ENCODE measurements around the gene OR2J3. TPM values are rescaled to one million over a fixed set of nuclear protein-coding genes. Genes with fewer than 3 reads are reported as not detected.
"Not testable (repeated sequence)": the region's sequence is repeated elsewhere in the genome, so short reads cannot be mapped to it uniquely, and the experiment has no call there.

Gene OR2J3
- not detected in 2 replicates for total RNA-seq

DNA sequence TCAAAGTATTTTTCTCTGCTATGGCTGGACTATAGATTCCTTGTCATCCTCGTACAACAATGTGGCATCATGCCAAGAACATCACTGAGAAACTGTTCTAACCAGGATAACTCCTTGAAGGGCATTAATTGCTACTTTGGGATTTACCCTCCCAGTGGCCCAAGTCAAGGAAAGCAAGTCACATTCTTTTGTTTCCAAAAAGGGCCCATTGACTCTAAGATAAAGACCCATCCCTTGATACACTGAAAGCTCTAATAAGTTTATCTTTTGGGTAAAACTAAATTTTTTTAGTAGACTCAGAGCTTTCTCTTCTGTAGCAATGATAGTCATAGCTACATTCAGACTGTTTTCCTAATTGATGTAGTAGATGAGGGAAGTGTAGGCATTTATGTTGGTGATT, at the start of gene OR2J3:
OR2J3 (plus strand) TSS at position 301 of the 400 bp plus-strand sequence. CDS start 3,833 bp downstream, outside the sequence.
- DNase-seq (ENCODE audit: low read depth) = no peak

GRCh38 chr6:29071831-29072723, 35.8 kb upstream of the OR2J3 start:
- peak; percentile 18 for DNase-seq (ENCODE audit: low read depth)

- no peak for DNase-seq (ENCODE audit: low read depth)
These were observed 28.7 kb upstream of the OR2J3 start for GRCh38 chr6:29079203-29079602.

- no peak for DNase-seq (ENCODE audit: low read depth)
These were observed 26.5 kb upstream of the OR2J3 start for GRCh38 chr6:29081312-29081711.

DNA sequence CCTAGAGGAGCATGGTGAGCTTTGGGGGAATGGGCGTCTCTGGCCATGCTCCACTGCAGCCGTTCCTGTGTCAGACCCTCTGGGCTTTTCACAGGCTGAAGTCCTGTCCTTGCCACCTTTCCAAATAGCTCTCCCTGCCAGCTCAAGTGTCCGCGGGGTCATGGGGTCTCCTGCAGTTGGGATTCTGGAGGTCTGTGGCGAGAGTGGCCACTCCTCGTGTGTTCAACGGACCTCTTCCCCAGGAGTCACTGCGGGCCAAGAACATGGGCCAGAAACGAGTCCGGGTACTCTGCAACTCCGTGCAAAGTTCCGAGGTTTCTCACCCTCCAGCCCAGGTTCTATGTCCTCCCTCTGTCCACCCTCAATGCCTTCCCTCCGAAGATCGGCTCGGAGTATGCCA, 25.4 kb upstream of the OR2J3 start:
- no peak for DNase-seq (ENCODE audit: low read depth)

DNA sequence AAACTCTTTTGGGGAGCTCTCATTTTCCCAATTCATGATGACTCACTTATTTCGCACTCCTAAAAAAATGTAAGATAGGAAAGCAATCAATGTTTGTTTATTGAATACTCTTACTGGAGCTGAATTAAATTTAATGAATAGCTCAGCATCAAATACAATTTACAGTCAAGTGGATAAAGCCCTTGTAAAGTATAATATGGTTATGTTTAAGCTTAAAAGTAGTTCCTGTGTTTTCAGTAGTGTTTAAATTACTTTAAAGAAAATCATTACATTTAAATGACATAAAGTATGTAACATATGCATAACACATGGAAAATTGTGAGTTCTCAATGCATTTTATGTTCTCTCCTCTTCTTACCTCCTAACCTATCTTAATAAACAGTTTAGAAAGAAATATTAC, 20.6 kb upstream of the OR2J3 start, which contains the start of gene OR2B3:
OR2B3 (minus strand) TSS at position 101 of the 400 bp plus-strand sequence; CDS start at position 36, 65 bp downstream.
- no peak for DNase-seq (ENCODE audit: low read depth)

GRCh38 chr6:29092957-29093356, 14.9 kb upstream of the OR2J3 start:
- no peak for DNase-seq (ENCODE audit: low read depth)

- DNase-seq (ENCODE audit: low read depth) = no peak
These were observed 10.1 kb upstream of the OR2J3 start for GRCh38 chr6:29097803-29098202.

DNA sequence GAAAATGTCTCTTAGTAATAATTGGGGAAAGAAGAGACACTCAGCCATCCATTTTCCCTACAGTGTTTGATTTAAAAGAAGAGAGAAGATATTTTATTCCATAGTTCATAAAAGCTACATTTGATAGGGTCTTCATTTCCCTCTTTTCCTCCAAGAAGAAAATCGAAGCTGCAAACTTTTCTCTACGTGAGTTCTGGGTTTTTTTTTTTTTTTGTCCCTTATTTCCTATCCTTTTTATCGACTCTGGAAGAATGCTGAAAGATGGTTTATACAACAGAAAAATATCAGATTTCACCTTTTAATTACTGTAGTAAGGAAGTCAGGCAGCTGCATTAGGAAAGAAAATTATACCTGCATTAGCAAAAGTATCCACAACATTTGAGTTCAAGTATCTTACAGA, 8.7 kb upstream of the OR2J3 start, which contains the start of gene OR2J1:
OR2J1 (plus strand) TSS at position 301 of the 400 bp plus-strand sequence. CDS start 1,453 bp downstream, outside the sequence.
- no peak for DNase-seq (ENCODE audit: low read depth)

- DNase-seq (ENCODE audit: low read depth) = no peak
These were observed 4.3 kb downstream of the OR2J3 start for GRCh38 chr6:29112135-29112534.

DNA sequence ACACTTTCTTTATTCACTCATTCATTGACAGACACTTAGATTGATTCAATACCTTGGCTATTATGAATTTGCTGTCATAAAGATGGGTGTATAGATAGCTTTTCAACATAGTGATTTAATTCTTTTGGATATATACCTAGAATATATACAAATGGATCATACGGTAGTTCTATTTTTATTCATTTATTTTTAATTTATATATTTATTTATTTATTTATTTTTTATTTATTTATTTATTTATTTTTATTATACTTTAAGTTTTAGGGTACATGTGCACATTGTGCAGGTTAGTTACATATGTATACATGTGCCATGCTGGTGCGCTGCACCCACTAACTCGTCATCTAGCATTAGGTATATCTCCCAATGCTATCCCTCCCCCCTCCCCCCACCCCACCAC, 7.1 kb downstream of the OR2J3 start:
- DNase-seq (ENCODE audit: low read depth) = not testable (repeated sequence)

GRCh38 chr6:29129326-29130012, 21.6 kb downstream of the OR2J3 start:
- DNase-seq (ENCODE audit: low read depth) = no peak

- no peak for DNase-seq (ENCODE audit: low read depth)
These were observed 22.8 kb downstream of the OR2J3 start for GRCh38 chr6:29130644-29131043.

GRCh38 chr6:29131691-29132090, 23.8 kb downstream of the OR2J3 start:
- DNase-seq (ENCODE audit: low read depth) = no peak

DNA sequence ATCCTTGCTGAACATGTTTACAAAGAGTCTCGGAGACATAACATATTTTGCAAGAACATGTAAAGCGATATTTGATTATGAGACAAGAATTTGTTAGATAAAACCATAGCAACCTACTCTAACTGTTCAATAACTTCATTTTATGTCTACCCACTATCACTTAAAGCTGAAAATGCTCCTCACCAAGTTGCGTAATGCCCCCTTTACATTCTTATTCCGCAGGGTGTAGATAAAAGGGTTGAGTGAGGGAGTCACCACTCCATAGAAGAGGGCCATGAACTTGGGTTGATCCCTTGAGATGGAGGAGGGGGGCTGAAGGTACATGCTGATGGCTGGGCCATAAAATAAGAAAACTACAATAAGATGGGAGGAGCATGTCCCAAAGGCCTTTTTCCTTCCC, 29.9 kb downstream of the OR2J3 start:
- no peak for DNase-seq (ENCODE audit: low read depth)

DNA sequence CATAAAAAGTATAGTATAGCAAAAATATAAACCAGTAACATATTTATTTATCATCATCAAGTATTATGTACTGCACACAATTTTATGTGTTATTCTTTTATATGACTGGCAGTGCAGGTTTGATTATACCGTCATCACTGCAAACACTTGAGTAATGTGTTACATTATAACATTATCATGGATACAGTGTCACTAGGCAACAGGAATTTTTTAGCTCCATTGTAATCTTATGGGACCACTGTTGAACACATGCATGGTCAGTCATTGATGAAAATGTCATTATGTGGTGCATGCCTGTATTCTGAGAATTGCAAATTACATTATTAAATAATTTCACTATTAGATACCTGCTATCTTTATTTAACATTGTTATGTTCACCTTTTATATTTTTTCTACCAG, 33.7 kb downstream of the OR2J3 start:
- no peak for DNase-seq (ENCODE audit: low read depth)

- DNase-seq (ENCODE audit: low read depth) = no peak
These were observed 34.5 kb downstream of the OR2J3 start for GRCh38 chr6:29142309-29142708.

DNA sequence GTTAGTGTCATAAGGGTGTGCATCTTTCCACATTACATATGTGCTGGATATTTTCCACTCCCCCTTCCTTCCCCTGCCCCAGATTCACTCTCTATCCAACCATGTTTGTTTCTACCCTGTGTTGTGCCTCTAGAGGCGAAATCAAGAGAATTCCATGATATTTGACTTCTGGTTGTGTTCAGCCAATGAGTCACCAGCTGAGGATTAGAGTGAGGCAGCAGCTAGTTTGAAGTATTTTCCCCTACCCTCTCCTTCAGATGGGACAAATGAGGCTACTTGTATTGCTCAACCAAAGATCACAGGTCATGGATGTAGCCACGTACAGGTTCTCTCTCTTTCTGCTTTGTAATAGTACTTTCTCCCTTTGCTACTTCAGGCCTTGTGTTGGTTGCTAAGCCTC, 38.3 kb downstream of the OR2J3 start:
- no peak for DNase-seq (ENCODE audit: low read depth)

GRCh38 chr6:29147074-29147473, 39.2 kb downstream of the OR2J3 start:
- no peak for DNase-seq (ENCODE audit: low read depth)

DNA sequence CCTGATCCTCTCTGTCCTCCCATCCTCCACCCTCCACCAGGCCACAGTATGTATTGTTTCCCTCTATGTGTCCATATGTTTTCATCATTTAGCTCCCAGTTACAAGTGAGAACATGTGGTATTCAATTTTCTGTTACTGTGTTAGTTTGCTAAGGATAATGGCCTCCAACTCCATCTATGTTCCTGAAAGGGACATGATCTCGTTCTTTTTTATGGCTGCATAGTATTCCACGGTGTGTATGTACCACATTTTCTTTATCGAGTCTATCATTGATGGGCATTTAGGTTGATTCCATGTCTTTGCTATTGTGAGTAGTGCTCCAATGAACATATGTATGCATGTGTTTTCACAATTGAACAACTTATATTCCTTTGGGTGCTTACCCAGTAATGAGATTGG, 41.6 kb downstream of the OR2J3 start:
- not testable (repeated sequence) for DNase-seq (ENCODE audit: low read depth)

DNA sequence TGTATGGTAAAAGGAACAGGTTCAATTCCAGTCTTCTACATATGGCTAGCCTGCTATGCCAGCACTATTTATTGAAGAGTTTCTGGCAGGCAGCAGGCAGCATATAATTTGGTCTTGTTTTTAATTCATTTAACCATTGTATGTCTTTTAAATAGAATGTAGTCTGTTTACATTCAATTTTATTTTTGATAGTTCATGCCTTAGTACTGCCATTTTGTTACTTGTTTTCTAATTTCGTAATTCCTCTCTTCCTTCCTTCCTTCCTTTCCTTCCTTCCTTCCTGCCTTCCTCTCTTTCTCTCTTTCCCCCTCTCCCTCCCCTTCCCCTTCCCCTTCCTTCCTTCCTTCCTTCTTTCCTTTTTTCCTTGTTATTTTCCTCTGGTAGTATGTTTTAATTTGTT, 45.2 kb downstream of the OR2J3 start:
- no peak for DNase-seq (ENCODE audit: low read depth)

DNA sequence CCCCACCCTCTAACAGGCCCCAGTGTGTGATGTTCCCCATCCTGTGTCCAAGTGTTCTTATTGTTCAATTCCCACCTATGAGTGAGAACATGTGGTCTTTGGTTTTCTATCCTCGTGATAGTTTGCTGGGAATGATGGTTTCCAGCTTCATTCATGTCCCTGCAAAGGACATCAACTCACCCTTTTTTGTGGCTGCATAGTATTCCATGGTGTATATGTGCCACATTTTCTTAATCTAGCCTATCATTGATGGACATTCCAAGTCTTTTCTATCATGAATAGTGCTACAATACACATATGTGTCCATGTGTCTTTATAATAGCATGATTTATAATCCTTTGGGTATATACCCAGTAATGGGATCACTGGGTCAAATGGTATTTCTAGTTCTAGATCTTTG, 47.3 kb downstream of the OR2J3 start:
- not testable (repeated sequence) for DNase-seq (ENCODE audit: low read depth)

GRCh38 chr6:29159922-29160321, 52.1 kb downstream of the OR2J3 start:
- not testable (repeated sequence) for DNase-seq (ENCODE audit: low read depth)

Data from renal cortical epithelial cell (primary cell).